Activated CD4-positive, alpha-beta memory T cell treated with anti-CD3 and anti-CD28 coated beads for 36 hours (primary cell): ENCODE results near the gene MRPS34. TPM values are rescaled to one million over a fixed set of nuclear protein-coding genes. Genes with fewer than 3 reads are reported as not detected.

Experiments
- CTCF ChIA-PET: fragments of 350-600 bp; sonication (Branson Sonifier 250); formaldehyde crosslinking; loops from one replicate; lab custom pipeline; 2021; ENCODE audit warnings: antibody characterized with exemption, inconsistent platforms; lab: Charles Lee
- POLR2A ChIA-PET: fragments of 350-600 bp; sonication (Branson Sonifier 250); formaldehyde crosslinking; loops from one replicate; lab custom pipeline; 2021; ENCODE audit warnings: antibody characterized with exemption; lab: Charles Lee
- DNase-seq: peaks from one replicate; pipeline ENCODE4 v3.0.0-alpha.2; 2020
- H3K27ac Mint-ChIP-seq: one replicate; pipeline ENCODE4 v1.8.0; 2021; ENCODE audit warnings: mixed read lengths
- H3K27me3 Mint-ChIP-seq: one replicate; pipeline ENCODE4 v1.8.0; 2021; ENCODE audit warnings: mixed read lengths
- H3K36me3 Mint-ChIP-seq: one replicate; pipeline ENCODE4 v1.8.0; 2021; ENCODE audit warnings: mixed read lengths
- H3K4me1 Mint-ChIP-seq: one replicate; pipeline ENCODE4 v1.8.0; 2021; ENCODE audit warnings: low read depth, mixed read lengths
- H3K4me3 Mint-ChIP-seq: one replicate; pipeline ENCODE4 v1.8.0; 2021; ENCODE audit warnings: mild to moderate bottlenecking, mixed read lengths
- H3K9me3 Mint-ChIP-seq: one replicate; pipeline ENCODE4 v1.8.0; 2021; ENCODE audit warnings: mixed read lengths
- intact Hi-C: fragments of 100-400 bp; cut with micrococcal nuclease; formaldehyde crosslinking; loops from one replicate; pipeline ENCODE4 v1.15.1; 2023
- total RNA-seq, 2 experiments: library from RNA; stranded (reverse); gene quantifications; one replicate each; pipeline ENCODE4 v1.2.3, GENCODE V29; 2021

MRPS34 gene
- total RNA-seq, 2 experiments from 2014 or later: 151 to 152 TPM

DNA sequence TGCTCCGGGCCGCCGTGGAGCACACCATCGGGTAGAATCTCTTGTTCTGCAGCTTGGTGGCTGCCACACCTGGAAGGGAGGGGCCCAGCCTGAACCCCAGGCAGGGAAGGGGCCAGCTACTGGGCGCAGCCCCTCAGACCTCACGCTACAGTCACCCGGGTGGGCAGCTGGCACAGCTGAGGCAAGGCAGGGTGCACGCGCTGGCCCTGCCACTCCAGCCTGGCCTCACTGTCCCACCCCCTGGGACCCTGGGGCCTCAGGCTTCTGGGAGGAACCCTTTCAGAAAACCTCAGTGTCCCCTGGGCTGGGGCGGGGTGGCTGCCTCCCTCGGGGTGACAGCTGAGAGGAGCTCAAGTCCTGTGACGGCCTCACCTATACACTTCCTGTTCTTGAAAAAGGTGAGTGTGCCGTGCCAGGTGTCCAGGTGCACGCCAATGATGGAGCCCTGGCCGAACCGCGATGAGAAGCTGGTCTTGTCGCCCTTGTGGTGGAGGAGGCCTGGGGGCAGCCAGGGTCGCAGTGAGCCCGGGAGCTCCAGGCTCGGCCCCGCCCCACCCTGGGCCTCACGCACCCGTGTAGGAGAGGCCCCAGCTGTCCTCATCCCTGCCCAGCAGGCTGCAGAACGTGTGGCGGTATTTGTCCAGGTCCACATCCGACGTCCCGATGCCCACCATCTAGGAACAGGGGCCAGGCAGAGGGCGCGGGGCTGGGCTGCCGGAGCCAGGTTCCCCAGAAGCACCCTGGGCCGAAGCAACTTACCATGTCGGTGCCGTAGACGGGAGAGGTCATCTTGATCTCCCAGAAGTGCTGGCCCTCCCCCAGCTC is 4.7 kb upstream of the MRPS34 start:
- intact Hi-C loops: no loop called here
- Mint-ChIP-seq H3K9me3 (no peaks in the 10 kb centered on the region), H3K36me3 (no peaks in the 10 kb centered on the region), H3K4me3 (no peak overlapping the region), H3K4me1 (peaks cover 11% of the 10 kb centered on the region), H3K27ac (no peak overlapping the region), H3K27me3 (no peaks in the 10 kb centered on the region)
- POLR2A ChIA-PET: no interaction called here
- CTCF ChIA-PET: no interaction called here
- no peak for DNase-seq

DNA sequence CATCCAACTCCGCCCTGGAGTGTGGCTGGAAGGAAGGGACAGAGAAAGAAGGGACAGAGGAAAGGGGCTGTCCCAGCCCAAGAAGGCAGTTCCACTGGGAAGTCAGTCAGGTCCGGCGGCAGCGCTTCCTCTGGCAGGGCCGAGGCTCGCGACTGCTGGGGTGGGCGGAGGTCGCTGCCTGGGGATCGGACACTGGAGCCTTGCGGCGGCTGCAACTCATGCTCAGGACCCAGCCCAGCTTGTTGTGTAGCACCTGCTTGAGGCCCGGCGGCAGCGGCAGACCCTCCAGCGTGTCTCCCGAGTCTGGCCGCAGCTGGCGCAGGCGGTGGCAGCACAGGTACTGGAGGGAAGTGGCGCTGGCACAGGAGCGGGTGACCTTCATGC is 4.0 kb upstream of the MRPS34 start:
- Mint-ChIP-seq H3K9me3 (no peaks in the 10 kb centered on the region), H3K4me3 (no peak overlapping the region), H3K27me3 (no peaks in the 10 kb centered on the region), H3K4me1 (peaks cover 11% of the 10 kb centered on the region), H3K27ac (peak overlapping the region; percentile 18), H3K36me3 (peaks cover 6% of the 10 kb centered on the region)
- intact Hi-C loops: no loop called here
- ChIA-PET POLR2A (no interaction called here), CTCF (no interaction called here)
- DNase-seq: no peak

DNA sequence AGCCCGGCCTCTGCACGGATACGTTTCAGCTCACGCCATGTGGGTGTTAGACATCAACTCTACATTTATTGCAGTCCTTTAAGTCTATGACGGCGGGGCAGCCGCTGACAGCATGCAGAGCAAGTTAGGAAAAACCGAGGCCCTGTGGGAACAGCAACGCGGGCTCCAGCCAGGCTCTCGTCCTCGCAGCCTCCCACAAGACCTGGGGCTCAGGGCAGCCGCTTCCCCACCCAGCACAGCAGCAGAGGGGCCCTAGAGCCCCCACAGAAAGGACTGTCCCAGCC is 3.7 kb upstream of the MRPS34 start:
- Mint-ChIP-seq H3K27me3 (no peaks in the 10 kb centered on the region), H3K9me3 (no peaks in the 10 kb centered on the region), H3K4me3 (no peak overlapping the region), H3K27ac (peak overlapping the region; percentile 18), H3K36me3 (peaks cover 9% of the 10 kb centered on the region), H3K4me1 (peaks cover 9% of the 10 kb centered on the region)
- POLR2A ChIA-PET: no interaction called here
- DNase-seq: no peak
- intact Hi-C loops: no loop called here
- CTCF ChIA-PET: no interaction called here

DNA sequence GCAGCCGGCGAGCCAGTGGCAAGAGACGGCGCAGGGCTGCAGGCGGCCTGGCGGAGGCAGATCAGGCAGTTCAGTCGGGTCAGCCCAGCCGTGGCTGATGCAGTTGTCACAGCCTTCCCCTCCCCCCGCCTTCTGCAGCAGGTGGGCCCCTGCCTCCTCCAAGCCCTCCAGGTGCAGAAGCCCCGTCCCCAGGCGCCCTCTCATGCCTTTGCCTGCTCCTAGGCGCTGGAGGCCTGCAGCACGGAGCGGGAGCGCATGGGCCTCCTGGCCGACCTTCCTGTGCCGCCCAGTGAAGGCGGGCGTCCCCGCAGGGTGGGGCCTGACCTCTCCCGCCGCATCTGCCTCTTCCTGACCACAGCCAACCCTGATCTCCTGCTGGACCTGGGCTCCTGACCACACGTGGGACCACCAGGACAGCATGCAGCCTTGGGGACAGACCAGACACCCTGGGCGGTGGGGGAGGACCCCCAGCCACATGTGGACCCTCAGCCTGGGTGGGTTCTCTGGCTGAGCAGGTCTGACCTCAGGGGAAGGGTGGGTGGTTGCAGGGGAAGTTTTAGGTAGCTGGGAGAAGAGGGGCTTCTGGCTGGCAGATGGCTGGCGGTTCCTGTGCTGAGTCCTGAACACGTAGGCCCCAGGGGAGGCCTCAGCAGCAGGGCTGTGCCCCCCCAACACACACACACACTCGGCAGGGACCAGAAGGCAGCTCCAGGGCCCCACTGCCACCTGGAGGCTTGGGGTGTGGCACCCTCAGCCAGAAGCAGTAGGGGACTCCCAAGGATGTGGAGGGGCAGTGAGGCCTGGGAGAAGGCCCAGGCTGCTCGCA is 3.1 kb upstream of the MRPS34 start:
- intact Hi-C loops: no loop called here
- Mint-ChIP-seq H3K27me3 (no peaks in the 10 kb centered on the region), H3K36me3 (peaks cover 9% of the 10 kb centered on the region), H3K27ac (no peak overlapping the region), H3K9me3 (no peaks in the 10 kb centered on the region), H3K4me1 (peaks cover 3% of the 10 kb centered on the region), H3K4me3 (no peak overlapping the region)
- ChIA-PET CTCF (interaction anchor here (1.2 kb wide), 1 partner anchor 154 kb away, joined by 3 read pairs; no protein-coding TSS in a partner anchor), POLR2A (no interaction called here)
- DNase-seq: no peak

DNA sequence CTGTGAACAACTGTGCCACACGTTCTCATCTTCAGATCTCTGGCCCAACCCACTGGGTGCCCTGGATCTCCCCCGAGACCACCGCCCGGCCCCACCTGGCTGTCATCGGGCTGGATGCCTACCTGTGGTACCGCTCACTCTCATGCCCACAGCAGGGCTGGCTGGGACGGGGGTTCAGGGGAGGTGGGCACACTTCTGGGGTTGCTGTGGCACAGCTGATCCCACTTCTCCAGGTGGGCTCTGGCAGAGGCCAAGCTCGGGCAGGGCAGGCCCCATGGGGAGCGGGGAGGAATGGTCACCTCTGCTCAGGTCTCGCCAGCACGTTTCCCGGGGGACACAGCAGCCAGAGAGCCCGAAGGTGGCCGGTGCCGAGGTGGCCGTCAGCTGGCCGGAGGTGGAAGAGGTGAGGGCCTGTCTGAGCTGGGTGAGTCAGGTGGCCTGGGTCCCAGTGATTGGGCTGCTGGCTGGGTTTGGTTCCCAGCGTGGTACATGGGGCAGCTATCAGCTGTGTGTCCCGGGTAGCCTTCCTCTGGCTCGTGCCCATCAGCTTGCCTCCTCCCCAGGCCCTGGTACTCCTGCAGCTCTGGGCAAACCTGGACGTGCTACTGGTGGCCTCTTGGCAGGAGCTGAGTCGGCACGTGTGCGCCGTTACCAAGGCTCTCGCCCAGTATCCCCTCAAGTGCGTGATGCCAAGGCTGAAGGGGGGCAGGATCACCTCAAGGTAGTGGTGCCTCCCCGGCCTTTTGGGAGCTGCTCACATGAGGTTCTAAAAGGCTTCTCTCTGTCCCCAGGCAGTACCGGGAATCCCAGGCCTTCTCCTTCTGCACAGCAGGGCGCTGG is 2.3 kb upstream of the MRPS34 start:
- intact Hi-C loops: no loop called here
- Mint-ChIP-seq H3K4me1 (peaks cover 3% of the 10 kb centered on the region), H3K4me3 (no peak overlapping the region), H3K27ac (no peak overlapping the region), H3K36me3 (peaks cover 13% of the 10 kb centered on the region), H3K9me3 (no peaks in the 10 kb centered on the region), H3K27me3 (no peaks in the 10 kb centered on the region)
- POLR2A ChIA-PET: no interaction called here
- CTCF ChIA-PET: interaction anchor here (0.6 to 4.8 kb wide), 4 partner anchors 8 to 155 kb away, joined by 3 to 42 read pairs (median 4); partner anchors contain the start of genes NUBP2 and SPSB3
- DNase-seq: no peak

DNA sequence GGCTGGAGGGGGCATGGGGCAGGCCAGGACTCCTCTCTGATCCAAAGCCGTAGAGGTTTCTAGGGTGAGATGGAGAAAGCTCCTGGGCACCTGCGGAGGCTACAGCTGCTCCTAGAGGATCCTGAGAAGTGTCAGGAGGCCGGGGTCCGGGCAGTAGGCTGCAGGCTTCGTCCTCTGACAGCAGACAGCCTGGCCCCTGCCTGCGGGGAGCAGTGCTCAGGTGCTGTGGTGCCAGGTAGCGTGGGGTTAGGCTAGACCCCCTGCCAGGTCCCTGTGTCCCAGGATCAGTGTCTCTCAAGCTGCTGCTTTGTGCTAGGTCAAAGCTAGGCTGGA is 1.5 kb upstream of the MRPS34 start:
- intact Hi-C loops: loop anchor here (5.0 kb wide), 1 partner anchor 162 kb away; the partner anchor contains the start of genes CRAMP1 and IFT140
- CTCF ChIA-PET: interaction anchor here (1.0 to 4.8 kb wide), 2 partner anchors 9 to 155 kb away, joined by 4 to 42 read pairs; partner anchors contain the start of genes NUBP2 and SPSB3
- Mint-ChIP-seq H3K27ac (no peak overlapping the region), H3K4me3 (no peak overlapping the region), H3K9me3 (no peaks in the 10 kb centered on the region), H3K27me3 (no peaks in the 10 kb centered on the region), H3K4me1 (peaks cover 6% of the 10 kb centered on the region), H3K36me3 (peaks cover 15% of the 10 kb centered on the region)
- DNase-seq: no peak
- POLR2A ChIA-PET: interaction anchor here (1.0 kb wide), 1 partner anchor 8 kb away, joined by 8 read pairs; the partner anchor contains the start of genes NUBP2 and SPSB3

DNA sequence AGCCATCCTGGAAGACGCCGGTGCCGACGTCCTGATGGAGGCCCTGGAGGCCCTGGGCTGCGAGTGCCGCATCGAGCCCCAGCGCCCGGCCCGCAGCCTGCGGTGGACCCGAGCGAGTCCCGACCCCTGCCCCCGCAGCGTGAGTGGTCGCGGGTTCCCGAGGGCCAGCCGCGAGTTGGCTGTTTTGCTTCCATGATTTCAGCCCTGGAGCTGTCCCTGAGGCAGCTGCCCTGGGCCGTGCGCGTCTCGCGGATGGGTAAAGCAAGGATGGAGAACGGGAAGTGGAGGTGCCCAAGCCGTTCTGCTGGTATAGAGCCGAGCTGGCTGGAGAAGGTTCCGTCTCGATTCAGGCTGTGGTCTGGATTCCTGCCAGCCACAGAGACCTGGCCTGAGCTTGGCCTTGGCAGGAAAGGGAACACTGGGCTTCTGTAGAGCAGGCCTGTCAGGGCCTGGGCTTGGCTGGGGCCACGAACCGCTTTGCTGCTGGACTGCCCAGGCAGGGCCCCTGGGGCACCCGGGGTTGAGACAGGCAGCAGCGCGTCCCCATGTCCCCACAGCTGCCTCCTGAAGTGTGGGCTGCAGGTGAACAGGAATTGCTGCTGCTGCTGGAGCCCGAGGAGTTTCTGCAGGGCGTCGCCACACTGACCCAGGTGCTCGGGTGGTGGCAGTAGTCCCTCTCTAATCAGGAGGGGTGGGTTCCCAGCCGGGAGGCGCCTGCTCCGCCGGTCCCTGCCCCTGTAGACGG is 941 bp upstream of the MRPS34 start:
- H3K9me3 Mint-ChIP-seq: no peaks in the 10 kb centered on the region
- ChIA-PET POLR2A (interaction anchor here (1.0 kb wide), 1 partner anchor 9 kb away, joined by 8 read pairs; the partner anchor contains the start of genes NUBP2 and SPSB3), CTCF (interaction anchor here (0.7 to 4.8 kb wide), 5 partner anchors 9 to 381 kb away, joined by 3 to 42 read pairs (median 4); partner anchors contain the start of genes MAPK8IP3, NUBP2, SPSB3 and TRAF7)
- no peaks in the 10 kb centered on the region for H3K27me3 Mint-ChIP-seq
- peak; percentile 38 for DNase-seq
- intact Hi-C loops: loop anchor here (1.0 to 5.0 kb wide), 3 partner anchors 8 to 353 kb away; partner anchors contain the start of genes CRAMP1, IFT140, NUBP2 and SPSB3
- H3K4me1 Mint-ChIP-seq: peaks cover 6% of the 10 kb centered on the region
- peak overlapping the region; percentile 94 for H3K4me3 Mint-ChIP-seq
- H3K27ac Mint-ChIP-seq: peak overlapping the region; percentile 69
- peaks cover 15% of the 10 kb centered on the region for H3K36me3 Mint-ChIP-seq

DNA sequence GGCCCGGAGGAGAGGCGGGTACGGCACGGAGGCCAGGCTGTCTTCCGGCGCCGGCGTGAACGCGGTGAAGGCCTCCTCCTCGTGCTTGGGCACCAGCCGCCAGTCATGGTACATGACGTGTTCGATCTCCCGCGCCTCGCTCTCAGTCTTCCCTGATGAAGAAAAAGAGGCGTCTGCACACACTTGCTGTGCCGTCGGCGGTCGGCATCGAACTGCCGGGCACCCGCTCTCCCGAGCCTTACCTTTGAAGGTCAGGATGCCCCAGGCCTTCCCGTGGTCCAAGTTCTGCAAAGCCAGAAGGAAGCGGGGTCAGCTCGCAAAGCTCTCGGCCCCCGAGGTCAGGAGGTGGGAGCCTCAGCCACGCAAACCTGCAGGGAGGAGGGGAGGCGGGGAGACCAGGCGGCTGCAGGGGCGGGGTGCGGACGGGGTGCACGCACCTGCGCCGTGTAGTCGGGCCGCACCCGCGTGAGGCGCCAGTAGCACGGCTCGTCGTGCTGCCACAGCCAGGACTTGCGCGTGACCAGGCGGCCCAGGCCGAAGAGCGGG is 499 bp downstream of the MRPS34 start, which contains the start of gene EME2:
Gene EME2, plus strand, starts transcription at position 449 of the 546 bp plus-strand sequence. CDS start 418 bp downstream, outside the sequence.
- intact Hi-C loops: loop anchor here (2.0 to 5.0 kb wide), 2 partner anchors 160 to 352 kb away; partner anchors contain the start of genes CRAMP1, IFT140 and UQCC4
- Mint-ChIP-seq H3K4me3 (peak within 1 kb of the TSS; percentile 94), H3K36me3 (peaks cover 19% of the 10 kb centered on the region), H3K27me3 (no peaks in the 10 kb centered on the region), H3K27ac (peak within 1 kb of the TSS; percentile 94), H3K4me1 (peaks cover 6% of the 10 kb centered on the region), H3K9me3 (no peaks in the 10 kb centered on the region)
- ChIA-PET CTCF (interaction anchor here (1.1 to 4.8 kb wide), 4 partner anchors 11 to 157 kb away, joined by 3 to 42 read pairs (median 8); partner anchors contain the start of genes JPT2, MAPK8IP3, NUBP2 and SPSB3), POLR2A (interaction anchor here (0.6 to 5.3 kb wide), 5 partner anchors 9 to 444 kb away, joined by 3 to 56 read pairs (median 4); partner anchors contain the start of genes NUBP2, RPS2 and SPSB3)
- peak; percentile 74 for DNase-seq

DNA sequence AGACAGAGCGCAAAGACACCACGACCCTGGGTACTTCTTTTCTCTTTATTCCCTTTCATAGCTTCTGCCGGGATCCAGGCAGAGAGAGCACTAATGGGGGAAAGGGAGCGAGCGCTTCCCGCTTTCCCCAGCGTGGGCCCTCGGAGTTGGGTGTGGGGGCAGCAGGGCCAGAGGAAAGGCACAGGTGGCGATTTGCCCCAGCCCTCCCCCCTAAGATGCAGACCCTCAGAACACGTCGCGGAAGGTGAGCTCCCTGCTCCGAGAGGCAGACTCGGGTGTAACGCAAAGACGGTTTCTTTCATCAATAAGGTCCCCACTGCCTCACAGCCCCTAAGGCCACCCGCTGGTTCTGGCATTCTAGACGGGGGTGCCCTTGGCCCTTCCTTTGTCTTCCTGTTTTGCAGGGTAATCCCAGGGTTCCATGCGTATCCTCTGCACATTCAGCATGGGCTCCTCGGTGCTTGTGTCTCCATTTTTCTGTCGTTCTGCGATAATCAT is 1.0 kb downstream of the MRPS34 start:
- intact Hi-C loops: loop anchor here (2.0 to 5.0 kb wide), 3 partner anchors 65 to 351 kb away; partner anchors contain the start of genes CRAMP1, IFT140, MAPK8IP3 and UQCC4
- Mint-ChIP-seq H3K27me3 (no peaks in the 10 kb centered on the region), H3K27ac (peak overlapping the region; percentile 94), H3K4me1 (peaks cover 6% of the 10 kb centered on the region), H3K9me3 (no peaks in the 10 kb centered on the region), H3K36me3 (peaks cover 21% of the 10 kb centered on the region), H3K4me3 (peak overlapping the region; percentile 94)
- CTCF ChIA-PET: interaction anchor here (1.1 to 4.8 kb wide), 4 partner anchors 11 to 157 kb away, joined by 3 to 42 read pairs (median 8); partner anchors contain the start of genes JPT2, MAPK8IP3, NUBP2 and SPSB3
- DNase-seq: no peak
- POLR2A ChIA-PET: interaction anchor here (0.6 to 5.3 kb wide), 4 partner anchors 10 to 444 kb away, joined by 3 to 56 read pairs (median 4); partner anchors contain the start of genes NUBP2 and SPSB3
